HG03565 (cell line): ENCODE data around the gene TP63.

Experiments used
- ATAC-seq: cut with Tn5 transposase; IDR thresholded peaks from one replicate; pipeline ENCODE4 v1.9.1; 2021; ENCODE audit warnings: mild to moderate bottlenecking, moderate library complexity; ENCODE audit not compliant: unreplicated experiment

Gene TP63

DNA sequence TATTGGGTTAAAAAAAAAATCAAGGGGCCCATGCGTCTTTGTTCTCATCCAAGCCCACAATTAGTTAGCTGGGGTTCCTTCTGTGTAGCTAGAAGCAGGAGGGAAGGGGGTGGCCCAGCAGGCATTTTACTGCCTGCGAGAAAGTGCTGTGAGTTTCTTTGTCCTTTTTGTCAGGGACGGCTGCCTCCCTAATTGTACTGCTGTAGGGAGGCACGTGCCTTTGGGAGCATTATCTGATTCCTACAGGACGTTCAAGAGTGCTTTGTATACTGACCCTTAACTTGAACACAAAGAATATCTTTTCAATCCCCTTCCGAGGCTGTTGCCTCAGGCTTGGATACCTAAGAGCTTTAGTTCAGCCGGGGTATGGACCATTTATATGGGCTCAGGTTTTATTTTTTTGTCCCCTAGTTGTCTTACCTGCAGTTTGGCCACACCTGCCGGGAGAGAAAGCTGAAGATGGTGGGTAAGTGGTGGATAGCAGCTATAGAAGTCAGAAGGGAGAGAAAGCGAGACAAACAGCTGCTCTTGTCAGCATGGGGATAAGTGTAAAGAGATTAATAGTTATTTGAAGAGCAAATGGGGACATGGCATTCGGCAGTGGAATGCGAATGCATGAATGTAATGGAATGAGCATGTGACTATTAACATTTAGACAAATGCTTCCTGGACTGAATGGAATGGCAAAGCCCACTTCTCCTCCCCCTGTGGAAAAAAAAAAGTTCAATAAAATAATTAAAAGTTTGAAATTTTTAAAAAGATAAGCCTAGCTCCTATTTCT is 175.2 kb downstream of the TP63 start:
- ATAC-seq = no peak

DNA sequence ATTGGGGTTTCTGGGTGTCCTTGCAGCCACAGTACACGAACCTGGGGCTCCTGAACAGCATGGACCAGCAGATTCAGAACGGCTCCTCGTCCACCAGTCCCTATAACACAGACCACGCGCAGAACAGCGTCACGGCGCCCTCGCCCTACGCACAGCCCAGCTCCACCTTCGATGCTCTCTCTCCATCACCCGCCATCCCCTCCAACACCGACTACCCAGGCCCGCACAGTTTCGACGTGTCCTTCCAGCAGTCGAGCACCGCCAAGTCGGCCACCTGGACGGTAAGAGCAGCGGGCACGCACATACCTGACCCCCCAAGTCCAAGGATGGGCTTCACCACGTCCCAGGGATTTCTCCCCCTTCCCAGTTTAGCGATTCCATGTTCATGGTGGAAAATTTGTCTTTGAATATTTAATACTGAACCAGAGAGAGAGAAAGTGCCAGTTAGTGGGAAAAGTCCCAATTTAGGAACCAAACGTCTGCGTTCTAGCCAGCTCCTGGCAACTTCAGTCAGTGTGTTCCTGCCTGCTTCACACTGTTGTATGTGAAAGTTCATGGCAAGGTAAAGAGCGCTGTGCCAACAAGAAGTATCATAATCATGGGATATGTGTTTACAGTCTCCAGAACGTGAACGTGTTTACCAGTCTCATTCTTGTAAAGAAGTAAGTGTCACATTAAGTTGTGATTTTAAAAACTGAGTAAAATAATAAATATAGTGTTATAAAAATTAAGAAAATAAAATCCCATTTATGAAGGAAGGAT is 177.2 kb downstream of the TP63 start:
- ATAC-seq = no peak

DNA sequence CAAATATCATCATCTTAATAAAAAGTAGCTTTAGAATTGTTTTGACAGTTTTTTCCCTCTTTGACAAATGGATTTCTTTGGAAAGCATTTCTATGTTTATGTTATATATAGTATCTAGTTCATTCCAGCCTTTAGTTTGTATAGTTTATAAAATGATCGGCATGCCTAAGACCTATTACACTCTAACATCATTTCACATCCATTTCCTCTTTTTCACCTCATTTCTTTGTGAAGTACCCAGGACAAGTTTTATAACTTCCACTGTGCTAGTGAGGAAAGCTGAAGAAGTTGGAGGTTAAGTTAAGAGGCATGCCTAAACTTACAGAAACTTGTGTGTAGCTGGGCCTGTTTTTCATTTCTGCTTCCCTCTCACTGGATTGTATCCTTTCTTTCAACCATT is 178.4 kb downstream of the TP63 start:
- no peak for ATAC-seq

GRCh38 chr3:189812806-189813465 is 181.7 kb downstream of the TP63 start:
- no peak for ATAC-seq

GRCh38 chr3:189813647-189814240 is 182.6 kb downstream of the TP63 start:
- ATAC-seq = no peak

GRCh38 chr3:189820365-189820720 is 189.2 kb downstream of the TP63 start:
- peak; percentile 76 for ATAC-seq

- no peak for ATAC-seq
Measured at GRCh38 chr3:189821262-189821661, 190.1 kb downstream of the TP63 start.

DNA sequence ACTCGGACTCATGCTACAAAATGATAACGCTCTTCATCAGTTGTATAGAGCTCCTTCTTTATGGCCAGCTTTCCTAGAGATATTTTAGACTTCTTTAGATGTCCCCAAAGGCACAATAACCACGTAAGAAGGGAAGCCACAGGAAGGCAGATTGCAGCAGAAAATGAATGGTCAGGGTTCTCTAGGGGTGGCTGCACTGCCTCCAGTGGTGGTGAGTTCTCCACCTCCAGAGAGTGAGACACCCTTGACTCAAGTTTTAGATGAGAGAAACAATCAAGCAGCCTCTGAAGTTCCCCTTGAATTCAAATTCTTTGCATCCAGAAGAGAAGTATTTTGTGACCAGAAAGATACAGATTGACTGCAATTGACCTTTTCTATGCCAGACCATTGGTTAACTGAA is 191.5 kb downstream of the TP63 start:
- ATAC-seq = no peak

- ATAC-seq = no peak
Measured at GRCh38 chr3:189824629-189825312, 193.6 kb downstream of the TP63 start.

GRCh38 chr3:189826566-189826965 is 195.4 kb downstream of the TP63 start:
- ATAC-seq = no peak

DNA sequence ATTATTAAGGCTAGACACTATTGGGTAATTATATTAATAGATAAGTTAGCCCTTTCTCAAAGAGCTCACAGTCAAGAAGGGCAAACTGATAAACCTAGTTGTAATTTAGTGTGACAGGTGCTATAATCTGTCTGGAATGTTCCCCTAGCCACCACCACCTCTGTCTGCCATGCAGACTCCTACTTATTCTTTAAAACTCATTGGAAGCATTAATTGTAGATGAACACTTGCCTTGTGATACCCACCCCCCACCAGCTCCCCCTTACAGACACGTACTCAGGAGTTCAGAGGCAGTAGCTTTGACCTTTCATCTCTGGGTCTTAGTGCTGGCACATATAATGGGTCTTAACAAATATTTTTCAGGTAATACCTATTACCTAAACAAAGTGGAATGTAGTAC is 195.9 kb downstream of the TP63 start:
- no peak for ATAC-seq

- ATAC-seq = no peak
Measured at GRCh38 chr3:189830401-189830800, 199.2 kb downstream of the TP63 start.

DNA sequence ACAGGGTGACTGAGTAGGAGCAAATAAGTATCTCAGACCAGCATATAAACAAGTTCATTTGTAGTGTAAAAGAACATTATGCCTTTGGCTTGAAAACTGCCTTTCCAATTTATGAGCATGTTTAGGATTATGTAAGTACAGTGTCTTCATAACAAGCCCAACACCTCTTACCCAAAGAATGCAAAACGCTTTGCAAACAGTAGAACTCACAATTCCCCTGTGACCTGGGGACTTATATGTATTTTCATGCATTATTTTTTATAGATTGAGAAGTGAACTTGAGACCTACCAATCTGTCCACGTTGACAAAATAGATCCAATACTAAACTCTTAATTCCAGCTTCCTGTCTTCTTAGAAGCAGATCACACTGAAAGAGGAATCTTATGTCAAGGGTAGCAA is 202.1 kb downstream of the TP63 start:
- no peak for ATAC-seq

GRCh38 chr3:189833996-189834395 is 202.8 kb downstream of the TP63 start:
- ATAC-seq = no peak

DNA sequence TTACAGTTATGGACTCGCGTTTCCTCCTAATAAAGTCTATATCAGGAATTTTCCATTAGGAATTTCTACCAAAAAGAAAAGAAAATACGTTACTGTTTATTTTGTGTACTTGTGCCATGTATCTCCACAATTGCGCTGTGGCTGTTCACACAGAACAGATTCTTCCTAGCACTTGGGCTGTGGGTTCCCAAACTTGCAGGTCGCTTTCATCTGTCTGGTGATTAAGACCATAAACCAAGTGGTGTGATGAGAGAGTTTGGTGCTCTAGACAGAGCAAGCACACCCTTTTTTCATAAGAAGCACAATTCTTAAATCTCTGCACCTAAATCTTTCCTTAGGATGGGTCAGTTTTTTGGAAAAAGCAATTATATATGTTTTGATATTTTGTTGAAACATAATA is 203.3 kb downstream of the TP63 start:
- ATAC-seq = no peak

- ATAC-seq = no peak
Measured at GRCh38 chr3:189836795-189837194, 205.6 kb downstream of the TP63 start.

DNA sequence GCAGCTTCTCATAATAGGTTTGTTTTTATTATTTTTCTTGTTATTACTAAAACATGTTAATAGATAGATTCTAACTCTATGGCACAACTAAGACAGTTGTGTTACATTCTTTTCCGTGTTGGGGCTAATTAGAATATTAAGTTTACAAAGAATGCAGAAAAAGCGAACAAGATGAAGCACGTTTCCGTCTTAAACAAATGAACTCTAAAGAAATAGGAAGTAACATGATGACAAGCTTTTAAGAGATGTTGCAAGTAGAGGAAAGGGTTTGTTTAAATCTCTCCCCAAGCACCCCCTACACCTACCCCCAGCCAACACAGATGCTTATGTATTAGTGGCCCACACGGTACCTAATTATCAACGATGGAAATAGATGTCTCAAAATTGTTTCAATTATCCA is 207.1 kb downstream of the TP63 start:
- no peak for ATAC-seq

DNA sequence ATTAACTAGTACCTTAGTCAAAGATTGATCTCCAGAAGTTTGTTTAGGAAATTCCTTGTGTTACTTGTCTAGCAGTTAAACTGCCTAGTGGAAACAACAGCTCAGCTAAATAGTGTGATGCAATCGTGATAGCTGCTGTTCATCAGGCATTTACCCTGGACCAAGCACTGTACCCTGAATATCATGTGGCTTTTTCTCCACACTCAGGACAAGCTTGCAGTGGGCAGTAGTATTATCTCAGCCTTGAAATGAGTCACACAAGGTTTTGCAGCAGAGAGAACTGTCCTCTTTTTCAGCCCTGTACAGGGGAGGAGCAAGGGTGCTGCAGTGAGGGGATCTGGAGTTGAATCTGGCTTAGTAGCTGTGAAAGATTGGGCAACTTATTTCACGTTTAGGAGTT is 208.4 kb downstream of the TP63 start:
- no peak for ATAC-seq

DNA sequence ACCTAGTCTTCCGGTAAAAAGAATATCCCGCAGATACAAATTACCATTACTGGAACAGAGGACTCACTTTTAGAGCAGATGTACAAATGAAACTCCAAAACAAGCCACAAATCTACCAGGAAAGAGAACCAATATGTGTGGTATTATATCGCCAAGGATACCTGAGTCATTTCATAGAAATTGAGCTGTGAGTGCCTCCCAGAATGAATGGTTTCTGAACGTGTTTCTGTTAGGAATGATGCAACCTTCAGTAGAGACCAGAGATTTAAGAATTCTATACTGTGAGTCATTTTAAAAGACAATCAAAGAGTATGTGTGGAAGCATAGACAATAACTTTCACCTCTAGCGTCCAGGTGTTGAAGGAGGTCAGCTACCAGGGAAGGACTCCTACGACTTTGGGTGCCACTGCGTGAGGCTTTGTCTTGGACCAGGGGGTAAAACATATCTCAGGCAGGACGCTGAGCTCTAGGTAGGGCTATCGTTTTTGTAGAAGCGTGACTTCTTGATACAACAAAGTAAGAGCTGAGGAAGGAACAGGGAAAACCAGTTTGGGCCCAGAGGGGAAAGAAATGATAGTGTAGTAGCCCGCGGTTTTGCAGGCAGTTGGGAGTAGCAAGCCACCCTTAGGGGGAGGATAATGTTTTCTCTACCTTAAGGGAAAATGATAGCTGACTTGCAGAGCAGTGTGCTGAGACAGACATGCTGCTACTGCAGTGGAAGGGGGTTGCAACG is 210.4 kb downstream of the TP63 start:
- peak; percentile 69 for ATAC-seq
